Measurements from ENCODE around the gene MTHFR.

Gene MTHFR

GRCh38 chr1:11772458-11772857 is 33.3 kb downstream of the MTHFR start:
- DNase-seq: no peak
- Mint-ChIP-seq H3K27ac (no peak overlapping the region), H3K27me3 (peaks cover 6 to 9% of the 10 kb centered on the region in 2 donors), H3K9me3 (no peaks in the 10 kb centered on the region), H3K36me3 (no peaks in the 10 kb centered on the region), H3K4me1 (peaks cover 2 to 8% of the 10 kb centered on the region in 2 donors), H3K4me3 (no peak overlapping the region)
- ATAC-seq (replicated peaks): no peak

- ATAC-seq (replicated peaks) (no peak), DNase-seq (no peak)
- Mint-ChIP-seq H3K36me3 (no peaks in the 10 kb centered on the region), H3K4me1 (peaks cover 2 to 8% of the 10 kb centered on the region in 2 donors), H3K27ac (no peak overlapping the region), H3K9me3 (no peaks in the 10 kb centered on the region), H3K27me3 (peaks cover 6 to 8% of the 10 kb centered on the region in 2 donors), H3K4me3 (no peak overlapping the region)
Observed at GRCh38 chr1:11771481-11772043, 34.2 kb downstream of the MTHFR start.

GRCh38 chr1:11770011-11770410 is 35.8 kb downstream of the MTHFR start:
- no peak for DNase-seq
- H3K9me3 Mint-ChIP-seq: no peaks in the 10 kb centered on the region
- no peaks in the 10 kb centered on the region for H3K36me3 Mint-ChIP-seq
- no peak overlapping the region for H3K4me3 Mint-ChIP-seq
- H3K4me1 Mint-ChIP-seq: peaks cover 2 to 8% of the 10 kb centered on the region in 2 donors
- H3K27ac Mint-ChIP-seq: no peak overlapping the region
- ATAC-seq (replicated peaks): no peak
- H3K27me3 Mint-ChIP-seq: peaks cover 0 to 6% of the 10 kb centered on the region in 2 donors

GRCh38 chr1:11769274-11769673 is 36.5 kb downstream of the MTHFR start:
- no peaks in the 10 kb centered on the region for H3K36me3 Mint-ChIP-seq
- no peaks in the 10 kb centered on the region for H3K9me3 Mint-ChIP-seq
- H3K4me1 Mint-ChIP-seq: peaks cover 2 to 8% of the 10 kb centered on the region in 2 donors
- no peak overlapping the region for H3K27ac Mint-ChIP-seq
- no peak for DNase-seq
- H3K4me3 Mint-ChIP-seq: no peak overlapping the region
- H3K27me3 Mint-ChIP-seq: peaks cover 0 to under 1% of the 10 kb centered on the region in 2 donors
- no peak for ATAC-seq (replicated peaks)

GRCh38 chr1:11768821-11769220 is 36.9 kb downstream of the MTHFR start:
- H3K27me3 Mint-ChIP-seq: peaks cover under 1% of the 10 kb centered on the region in 2 donors
- H3K27ac Mint-ChIP-seq: no peak overlapping the region
- DNase-seq: no peak

GRCh38 chr1:11767922-11768704 is 37.7 kb downstream of the MTHFR start:
- no peaks in the 10 kb centered on the region for H3K9me3 Mint-ChIP-seq
- H3K4me3 Mint-ChIP-seq: no peak overlapping the region
- no peak overlapping the region for H3K27ac Mint-ChIP-seq
- H3K27me3 Mint-ChIP-seq: peaks cover 5 to 6% of the 10 kb centered on the region in 2 donors
- ATAC-seq (replicated peaks): no peak
- DNase-seq: no peak
- no peaks in the 10 kb centered on the region for H3K36me3 Mint-ChIP-seq
- H3K4me1 Mint-ChIP-seq: peaks cover 2 to 8% of the 10 kb centered on the region in 2 donors

More at GRCh38 chr1:11768821-11769220, 36.9 kb downstream of the MTHFR start:
- Mint-ChIP-seq H3K4me1 (peaks cover 2 to 8% of the 10 kb centered on the region in 2 donors), H3K9me3 (no peaks in the 10 kb centered on the region), H3K4me3 (no peak overlapping the region), H3K36me3 (no peaks in the 10 kb centered on the region)
- ATAC-seq (replicated peaks): no peak

- no peaks in the 10 kb centered on the region for H3K36me3 Mint-ChIP-seq
- DNase-seq: no peak
- ATAC-seq (replicated peaks): no peak
- H3K4me1 Mint-ChIP-seq: peaks cover 0 to 6% of the 10 kb centered on the region in 2 donors
- H3K4me3 Mint-ChIP-seq: no peak overlapping the region
- H3K27me3 Mint-ChIP-seq: peaks cover 21 to 23% of the 10 kb centered on the region in 2 donors
- H3K27ac Mint-ChIP-seq: no peak overlapping the region
- H3K9me3 Mint-ChIP-seq: no peaks in the 10 kb centered on the region
Observed at GRCh38 chr1:11766429-11766776, 39.4 kb downstream of the MTHFR start.

GRCh38 chr1:11765661-11766428 is 39.9 kb downstream of the MTHFR start:
- DNase-seq (no peak), ATAC-seq (replicated peaks) (no peak)
- Mint-ChIP-seq H3K9me3 (no peaks in the 10 kb centered on the region), H3K36me3 (no peaks in the 10 kb centered on the region), H3K27me3 (peaks cover 26 to 28% of the 10 kb centered on the region in 2 donors), H3K4me1 (peaks cover 0 to 6% of the 10 kb centered on the region in 2 donors), H3K4me3 (no peak overlapping the region), H3K27ac (peak overlapping the region; percentile 11)

- Mint-ChIP-seq H3K4me1 (peaks cover 0 to 6% of the 10 kb centered on the region in 2 donors), H3K27ac (no peak overlapping the region), H3K4me3 (no peak overlapping the region), H3K27me3 (peaks cover 32 to 35% of the 10 kb centered on the region in 2 donors), H3K36me3 (no peaks in the 10 kb centered on the region), H3K9me3 (no peaks in the 10 kb centered on the region)
- ATAC-seq (replicated peaks) (no peak), DNase-seq (no peak)
Observed at GRCh38 chr1:11764519-11764918, 41.2 kb downstream of the MTHFR start.

GRCh38 chr1:11764115-11764514 is 41.6 kb downstream of the MTHFR start:
- no peak for ATAC-seq (replicated peaks)
- no peak for DNase-seq
- Mint-ChIP-seq H3K27me3 (peaks cover 32 to 35% of the 10 kb centered on the region in 2 donors), H3K36me3 (no peaks in the 10 kb centered on the region), H3K27ac (no peak overlapping the region), H3K4me3 (no peak overlapping the region), H3K9me3 (no peaks in the 10 kb centered on the region), H3K4me1 (peaks cover 0 to 6% of the 10 kb centered on the region in 2 donors)

GRCh38 chr1:11761988-11762406 is 43.8 kb downstream of the MTHFR start, which contains the start of gene C1orf167:
TSS of gene C1orf167 (plus strand) at chr1:11762193. CDS start at chr1:11764401, 2,208 bp downstream.
- Mint-ChIP-seq H3K4me3 (peak within 1 kb of the TSS in 1 of 2 donors; percentile 10), H3K4me1 (peaks cover 0 to 6% of the 10 kb centered on the region in 2 donors)
- no peak for DNase-seq

GRCh38 chr1:11761285-11761684 is 44.5 kb downstream of the MTHFR start:
- no peak for ATAC-seq (replicated peaks)
- H3K4me1 Mint-ChIP-seq: peaks cover 0 to 6% of the 10 kb centered on the region in 2 donors
- no peaks in the 10 kb centered on the region for H3K9me3 Mint-ChIP-seq
- H3K27ac Mint-ChIP-seq: no peak overlapping the region
- H3K36me3 Mint-ChIP-seq: peaks cover 0 to 2% of the 10 kb centered on the region in 2 donors
- no peak overlapping the region for H3K4me3 Mint-ChIP-seq
- DNase-seq: no peak
- H3K27me3 Mint-ChIP-seq: peaks cover 42 to 44% of the 10 kb centered on the region in 2 donors

More at GRCh38 chr1:11761988-11762406, 43.8 kb downstream of the MTHFR start, which contains the start of gene C1orf167:
- Mint-ChIP-seq H3K36me3 (peaks cover 0 to 2% of the 10 kb centered on the region in 2 donors), H3K27ac (no peak within 1 kb of the TSS), H3K27me3 (peaks cover 38 to 42% of the 10 kb centered on the region in 2 donors), H3K9me3 (no peaks in the 10 kb centered on the region)
- ATAC-seq (replicated peaks): peak; percentile 63 to 67

GRCh38 chr1:11759791-11760190 is 46.0 kb downstream of the MTHFR start:
- Mint-ChIP-seq H3K27me3 (peaks cover 47 to 49% of the 10 kb centered on the region in 2 donors), H3K9me3 (no peaks in the 10 kb centered on the region), H3K4me3 (no peak overlapping the region)

GRCh38 chr1:11757047-11757446 is 48.7 kb downstream of the MTHFR start:
- Mint-ChIP-seq H3K36me3 (peaks cover 0 to 2% of the 10 kb centered on the region in 2 donors), H3K27ac (no peak overlapping the region), H3K4me1 (peaks cover 0 to 5% of the 10 kb centered on the region in 2 donors), H3K27me3 (peaks cover 32 to 33% of the 10 kb centered on the region in 2 donors), H3K4me3 (no peak overlapping the region), H3K9me3 (no peaks in the 10 kb centered on the region)
- ATAC-seq (replicated peaks) (no peak), DNase-seq (no peak)

More at GRCh38 chr1:11759791-11760190, 46.0 kb downstream of the MTHFR start:
- no peak for DNase-seq
- H3K27ac Mint-ChIP-seq: no peak overlapping the region
- ATAC-seq (replicated peaks): no peak
- peaks cover 0 to 2% of the 10 kb centered on the region in 2 donors for H3K36me3 Mint-ChIP-seq
- H3K4me1 Mint-ChIP-seq: peaks cover 0 to 6% of the 10 kb centered on the region in 2 donors
